GM12873 (cell line): ENCODE data around the gene RBM10.

Experiments
- TF ChIP-seq, protein P1 (sequence below): IDR thresholded peaks from 2 replicates; pipeline ENCODE4 v1.5.1; 2012; ENCODE audit warnings: low read depth, mild to moderate bottlenecking, moderate library complexity, low read length, control low read depth; ENCODE audit not compliant: insufficient read depth; ENCODE audit errors: missing control alignments

Gene RBM10

GRCh38 chrX:47129899-47130358 is 15.1 kb upstream of the RBM10 start:
- TF ChIP-seq, protein P1, sequence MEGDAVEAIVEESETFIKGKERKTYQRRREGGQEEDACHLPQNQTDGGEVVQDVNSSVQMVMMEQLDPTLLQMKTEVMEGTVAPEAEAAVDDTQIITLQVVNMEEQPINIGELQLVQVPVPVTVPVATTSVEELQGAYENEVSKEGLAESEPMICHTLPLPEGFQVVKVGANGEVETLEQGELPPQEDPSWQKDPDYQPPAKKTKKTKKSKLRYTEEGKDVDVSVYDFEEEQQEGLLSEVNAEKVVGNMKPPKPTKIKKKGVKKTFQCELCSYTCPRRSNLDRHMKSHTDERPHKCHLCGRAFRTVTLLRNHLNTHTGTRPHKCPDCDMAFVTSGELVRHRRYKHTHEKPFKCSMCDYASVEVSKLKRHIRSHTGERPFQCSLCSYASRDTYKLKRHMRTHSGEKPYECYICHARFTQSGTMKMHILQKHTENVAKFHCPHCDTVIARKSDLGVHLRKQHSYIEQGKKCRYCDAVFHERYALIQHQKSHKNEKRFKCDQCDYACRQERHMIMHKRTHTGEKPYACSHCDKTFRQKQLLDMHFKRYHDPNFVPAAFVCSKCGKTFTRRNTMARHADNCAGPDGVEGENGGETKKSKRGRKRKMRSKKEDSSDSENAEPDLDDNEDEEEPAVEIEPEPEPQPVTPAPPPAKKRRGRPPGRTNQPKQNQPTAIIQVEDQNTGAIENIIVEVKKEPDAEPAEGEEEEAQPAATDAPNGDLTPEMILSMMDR: no peak

- TF ChIP-seq, protein P1: no peak
Observed at GRCh38 chrX:47133493-47133892, 11.5 kb upstream of the RBM10 start.

DNA sequence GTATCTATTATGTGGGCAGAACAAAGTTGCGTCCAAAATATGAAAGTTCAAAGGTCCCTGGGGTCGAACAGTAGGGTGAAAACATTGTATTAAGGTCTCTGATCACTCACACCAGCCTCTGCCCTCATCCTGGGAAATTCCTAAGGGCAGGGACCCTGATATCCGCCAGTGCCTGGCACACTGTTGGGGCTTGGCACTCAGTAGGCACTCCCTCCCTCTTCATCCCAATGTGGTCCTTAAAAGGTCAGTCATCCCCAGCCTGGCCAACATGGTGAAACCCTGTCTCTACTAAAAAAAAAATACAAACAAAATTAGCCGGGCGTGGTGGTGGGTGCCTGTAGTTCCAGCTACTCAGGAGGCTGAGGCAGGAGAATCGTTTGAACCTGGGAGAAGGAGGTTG is 6.8 kb upstream of the RBM10 start:
- TF ChIP-seq, protein P1: no peak

DNA sequence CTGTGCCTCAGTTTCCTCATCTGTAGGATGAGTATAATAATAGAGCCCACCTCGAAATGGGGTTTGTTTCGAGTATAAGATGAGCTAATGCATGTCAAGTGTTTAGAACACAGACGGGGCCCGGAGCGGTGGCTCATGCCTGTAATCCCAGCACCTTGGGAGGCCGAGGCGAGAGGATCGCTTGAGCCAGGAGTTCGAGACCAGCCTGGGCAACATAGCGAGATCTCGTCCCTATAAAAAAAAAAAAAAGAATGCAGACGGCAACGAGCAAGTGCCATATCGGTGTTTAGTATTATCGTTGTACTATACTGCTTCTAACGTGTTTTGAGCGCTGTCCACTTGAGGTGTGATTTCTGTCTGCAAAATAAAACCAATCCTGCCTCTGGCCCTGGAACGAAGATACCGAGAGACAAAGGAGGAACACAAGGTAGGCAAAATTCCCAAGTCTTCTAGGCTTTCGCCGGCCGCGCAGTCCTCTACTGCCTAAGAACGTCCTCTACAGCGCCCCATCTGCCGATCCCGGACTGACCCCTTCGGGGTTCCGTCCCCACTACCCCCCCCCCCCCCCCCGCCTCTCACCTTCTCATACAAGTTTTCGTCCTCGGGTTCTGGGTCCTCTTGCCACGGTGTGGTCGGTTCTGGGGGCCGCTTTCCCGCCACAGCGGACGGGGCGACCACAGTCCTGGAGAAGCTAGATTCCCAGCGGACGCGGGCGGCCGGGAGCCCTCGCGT is 961 bp upstream of the RBM10 start:
- TF ChIP-seq, protein P1: no peak

DNA sequence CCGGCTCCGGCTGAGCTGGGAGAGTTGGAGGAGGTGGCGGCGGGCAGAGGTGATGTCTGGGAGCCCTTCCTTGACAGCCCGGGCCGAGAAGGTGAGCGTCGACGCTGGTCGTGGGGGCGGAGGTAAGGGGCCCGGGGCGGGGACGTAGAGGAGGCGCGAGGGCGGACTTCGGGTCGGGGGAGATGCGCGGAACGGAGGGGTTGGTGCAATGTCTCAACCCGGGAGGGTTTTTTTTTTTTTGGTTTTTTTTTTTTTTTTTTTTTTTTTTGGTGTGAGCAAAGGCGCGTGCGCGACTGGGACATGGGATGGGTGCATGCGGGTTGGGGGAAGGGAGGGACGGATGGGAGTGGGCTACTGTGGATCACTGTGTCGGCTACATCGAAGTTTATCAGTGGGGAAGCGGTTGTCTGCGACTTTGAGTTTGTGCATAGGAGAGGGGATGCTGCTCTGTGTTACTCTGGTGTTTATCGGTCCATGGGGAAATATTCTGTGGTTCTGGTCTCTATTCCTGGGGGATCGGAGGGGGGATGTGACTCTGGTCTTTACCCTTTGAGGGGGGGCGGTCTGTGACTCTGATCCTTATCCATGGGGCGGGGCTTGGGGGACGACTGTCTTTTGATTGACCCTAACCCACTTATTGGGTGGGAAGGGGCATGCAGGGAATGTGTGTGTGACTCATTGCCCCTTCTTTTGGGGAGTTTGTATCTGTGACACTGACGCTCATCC is 537 bp downstream of the RBM10 start:
- TF ChIP-seq, protein P1: no peak

DNA sequence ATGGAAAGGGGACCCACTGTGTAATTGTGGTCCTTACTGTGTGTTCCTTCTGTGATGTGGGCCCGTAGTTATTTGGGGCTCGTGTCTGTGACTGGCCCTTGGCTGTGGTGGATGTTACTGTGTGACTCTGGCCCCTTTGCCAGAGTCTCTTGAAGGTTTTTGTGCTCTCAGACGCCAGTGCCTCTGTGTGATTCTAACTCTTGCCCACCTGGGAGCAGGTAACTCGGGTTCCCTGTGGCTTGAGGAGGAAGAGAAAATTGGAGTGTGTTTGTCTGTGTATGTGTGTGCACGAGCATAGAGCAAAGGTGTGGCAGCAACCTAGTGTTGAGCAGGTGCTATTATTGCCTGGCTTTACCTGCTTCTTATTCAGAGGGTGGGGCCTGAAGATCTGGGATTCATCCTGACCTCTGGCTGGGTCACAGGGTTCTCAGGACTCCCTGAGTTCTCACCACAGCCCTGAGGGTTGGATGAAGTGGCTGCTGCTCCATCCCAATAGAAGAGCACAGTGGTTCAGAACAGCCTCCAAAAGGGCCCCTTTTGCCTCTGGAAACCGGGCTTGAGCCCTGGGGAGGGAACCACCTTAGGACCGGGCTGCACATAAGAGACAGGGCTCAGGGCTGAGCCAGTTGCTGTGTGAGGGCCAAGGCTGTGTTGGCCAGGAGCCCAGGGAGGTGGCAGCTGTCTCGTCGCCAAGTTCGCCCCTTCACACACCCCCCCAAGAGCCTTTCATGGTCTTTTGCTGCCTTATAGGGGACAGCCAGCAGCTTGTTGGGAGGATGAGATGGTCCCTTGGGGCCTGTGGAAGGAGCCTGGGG is 1.3 kb downstream of the RBM10 start:
- TF ChIP-seq, protein P1: no peak
